WTC11 (cell line): ENCODE data around the gene SP3.

ENCODE experiments used
- ATF3 ChIP-seq: sonication (generic); formaldehyde crosslinking; conservative IDR thresholded peaks from 2 replicates; pipeline ENCODE4 v1.8.1; 2022; ENCODE audit warnings: mild to moderate bottlenecking, missing genetic modification reagents
- CREB1 ChIP-seq: sonication (generic); formaldehyde crosslinking; IDR thresholded peaks from 2 replicates; pipeline ENCODE4 v1.8.0; 2023; ENCODE audit warnings: mild to moderate bottlenecking, missing genetic modification reagents
- CREM ChIP-seq: sonication (generic); formaldehyde crosslinking; IDR thresholded peaks from 2 replicates; pipeline ENCODE4 v1.8.1; 2022; ENCODE audit warnings: mild to moderate bottlenecking, missing genetic modification reagents, moderate library complexity
- CTCF ChIP-seq: fragments of 200-600 bp; IDR thresholded peaks from 2 replicates; pipeline ENCODE4 v1.8.0; 2022; ENCODE audit warnings: antibody characterized with exemption
- ESRRA ChIP-seq: sonication (generic); formaldehyde crosslinking; IDR thresholded peaks from 2 replicates; pipeline ENCODE4 v1.8.1; 2022; ENCODE audit warnings: mild to moderate bottlenecking, missing genetic modification reagents, borderline replicate concordance
- IRF1 ChIP-seq: sonication (generic); formaldehyde crosslinking; IDR thresholded peaks from 2 replicates; pipeline ENCODE4 v1.8.0; 2023; ENCODE audit warnings: missing genetic modification reagents
- JUN ChIP-seq: sonication (generic); formaldehyde crosslinking; IDR thresholded peaks from 2 replicates; pipeline ENCODE4 v1.8.0; 2023; ENCODE audit warnings: mild to moderate bottlenecking, missing genetic modification reagents
- MAX ChIP-seq: sonication (generic); formaldehyde crosslinking; IDR thresholded peaks from 2 replicates; pipeline ENCODE4 v1.8.0; 2022; ENCODE audit warnings: mild to moderate bottlenecking, missing genetic modification reagents
- MYBL2 ChIP-seq: sonication (generic); formaldehyde crosslinking; IDR thresholded peaks from 2 replicates; pipeline ENCODE4 v1.8.1; 2023; ENCODE audit warnings: mild to moderate bottlenecking, moderate library complexity, missing genetic modification reagents
- NFE2L1 ChIP-seq: sonication (generic); formaldehyde crosslinking; IDR thresholded peaks from 2 replicates; pipeline ENCODE4 v1.8.1; 2023; ENCODE audit warnings: missing genetic modification reagents
- NFYB ChIP-seq: sonication (generic); formaldehyde crosslinking; conservative IDR thresholded peaks from 2 replicates; pipeline ENCODE4 v1.8.0; 2022; ENCODE audit warnings: low read depth, missing genetic modification reagents
- SMAD3 ChIP-seq: sonication (generic); formaldehyde crosslinking; IDR thresholded peaks from 2 replicates; pipeline ENCODE4 v1.8.0; 2022; ENCODE audit warnings: missing genetic modification reagents, mild to moderate bottlenecking, borderline replicate concordance
- TCF7 ChIP-seq: sonication (generic); formaldehyde crosslinking; IDR thresholded peaks from 2 replicates; pipeline ENCODE4 v1.8.0; 2022; ENCODE audit warnings: mild to moderate bottlenecking, low read depth, missing genetic modification reagents, moderate library complexity
- ZNF416 ChIP-seq: fragments of 250-450 bp; sonication (Bioruptor Pico); IDR thresholded peaks from 2 replicates; pipeline ENCODE4 v1.9.0; 2021; ENCODE audit warnings: mild to moderate bottlenecking, inconsistent platforms

GRCh38 chr2:173860082-173860481 is 105.1 kb downstream of the SP3 start:
- no peak for TF ChIP-seq CTCF
- no peak for TF ChIP-seq CREM
- no peak for TF ChIP-seq IRF1 (CRISPR knock-in tag)
- no peak for TF ChIP-seq NFE2L1 (CRISPR knock-in tag)
- TF ChIP-seq ATF3 (CRISPR knock-in tag): no peak
- TF ChIP-seq ZNF416 (CRISPR knock-in tag): no peak
- TF ChIP-seq MYBL2: no peak
- TF ChIP-seq MAX (CRISPR knock-in tag): no peak
- TF ChIP-seq NFYB (CRISPR knock-in tag): no peak
- TF ChIP-seq TCF7 (CRISPR knock-in tag): no peak
- TF ChIP-seq ESRRA (CRISPR knock-in tag): no peak
- TF ChIP-seq SMAD3 (CRISPR knock-in tag): no peak
- TF ChIP-seq JUN (CRISPR knock-in tag): no peak
- TF ChIP-seq CREB1 (CRISPR knock-in tag): no peak
